ENCODE data around the gene SLC18A2.

DNA sequence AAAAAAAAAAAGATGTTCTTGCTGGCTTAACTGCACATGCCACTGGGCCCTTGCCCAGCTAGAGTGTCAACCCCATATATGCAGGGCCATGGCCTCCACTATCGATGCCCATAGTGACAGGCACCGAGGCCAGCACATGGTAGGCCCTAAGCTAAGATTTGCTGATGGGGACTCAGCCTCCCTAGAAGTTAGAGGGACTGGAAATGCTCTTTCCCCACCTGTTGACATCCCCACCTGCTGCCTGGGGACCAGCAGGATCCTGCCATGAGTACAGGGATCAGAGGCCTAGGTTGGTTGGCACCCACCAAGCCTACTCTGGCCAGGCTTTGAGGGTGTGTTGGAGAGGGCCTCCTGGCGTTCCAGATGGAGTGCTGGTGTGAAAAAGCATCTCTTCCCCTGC lies 16.0 kb upstream of the SLC18A2 start:
- TF ChIP-seq, protein P1, sequence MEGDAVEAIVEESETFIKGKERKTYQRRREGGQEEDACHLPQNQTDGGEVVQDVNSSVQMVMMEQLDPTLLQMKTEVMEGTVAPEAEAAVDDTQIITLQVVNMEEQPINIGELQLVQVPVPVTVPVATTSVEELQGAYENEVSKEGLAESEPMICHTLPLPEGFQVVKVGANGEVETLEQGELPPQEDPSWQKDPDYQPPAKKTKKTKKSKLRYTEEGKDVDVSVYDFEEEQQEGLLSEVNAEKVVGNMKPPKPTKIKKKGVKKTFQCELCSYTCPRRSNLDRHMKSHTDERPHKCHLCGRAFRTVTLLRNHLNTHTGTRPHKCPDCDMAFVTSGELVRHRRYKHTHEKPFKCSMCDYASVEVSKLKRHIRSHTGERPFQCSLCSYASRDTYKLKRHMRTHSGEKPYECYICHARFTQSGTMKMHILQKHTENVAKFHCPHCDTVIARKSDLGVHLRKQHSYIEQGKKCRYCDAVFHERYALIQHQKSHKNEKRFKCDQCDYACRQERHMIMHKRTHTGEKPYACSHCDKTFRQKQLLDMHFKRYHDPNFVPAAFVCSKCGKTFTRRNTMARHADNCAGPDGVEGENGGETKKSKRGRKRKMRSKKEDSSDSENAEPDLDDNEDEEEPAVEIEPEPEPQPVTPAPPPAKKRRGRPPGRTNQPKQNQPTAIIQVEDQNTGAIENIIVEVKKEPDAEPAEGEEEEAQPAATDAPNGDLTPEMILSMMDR (IDR thresholded peaks at IDR 0.05) = no peak
- TF ChIP-seq POLR2A (IDR thresholded peaks at IDR 0.05) = no peak
